Stimulated activated CD8-positive, alpha-beta memory T cell treated with anti-CD3 and anti-CD28 coated beads, Interleukin-4, amount 100 ng/mL, for 24 hours (primary cell): Measurements from ENCODE around the gene CEP170.

ENCODE experiments used
- DNase-seq: peaks from one replicate; pipeline ENCODE4 v3.0.0-alpha.2; 2020; ENCODE audit warnings: low read depth

CEP170 gene

DNA sequence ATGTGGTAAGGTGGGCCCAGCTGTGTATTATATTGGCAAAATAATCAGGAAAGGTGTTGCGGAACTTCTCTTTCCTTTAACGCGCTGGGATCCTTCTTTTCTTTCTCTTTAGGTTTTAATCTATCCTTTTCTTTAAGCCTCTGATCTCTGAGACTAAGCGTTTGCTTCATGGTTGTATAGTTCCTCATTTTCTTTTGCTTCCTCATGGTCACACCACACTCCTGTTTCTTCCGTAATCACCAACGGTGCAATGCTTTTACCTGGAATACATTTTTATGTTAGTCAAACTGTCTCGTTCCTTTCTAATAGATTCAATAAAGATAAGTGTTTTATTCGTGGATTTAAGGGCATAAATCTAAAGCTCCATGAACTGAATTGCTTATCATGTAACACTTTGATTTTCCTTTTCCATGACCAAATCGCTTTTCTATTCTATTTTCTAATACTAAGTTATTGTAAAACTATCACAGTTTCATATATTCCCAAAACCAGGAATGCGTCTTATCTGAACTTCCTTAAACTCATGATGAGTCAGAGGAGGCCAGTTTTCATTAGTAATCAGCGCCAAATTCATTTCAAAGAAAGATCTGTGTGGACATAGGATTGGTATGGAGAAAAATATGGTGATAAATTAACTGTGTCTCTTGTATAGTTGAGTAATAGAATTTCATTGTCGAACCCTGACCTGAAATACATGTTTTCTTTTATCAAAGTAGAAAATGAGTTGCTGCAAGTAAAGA lies 13.0 kb upstream of the CEP170 start:
- no peak for DNase-seq

DNA sequence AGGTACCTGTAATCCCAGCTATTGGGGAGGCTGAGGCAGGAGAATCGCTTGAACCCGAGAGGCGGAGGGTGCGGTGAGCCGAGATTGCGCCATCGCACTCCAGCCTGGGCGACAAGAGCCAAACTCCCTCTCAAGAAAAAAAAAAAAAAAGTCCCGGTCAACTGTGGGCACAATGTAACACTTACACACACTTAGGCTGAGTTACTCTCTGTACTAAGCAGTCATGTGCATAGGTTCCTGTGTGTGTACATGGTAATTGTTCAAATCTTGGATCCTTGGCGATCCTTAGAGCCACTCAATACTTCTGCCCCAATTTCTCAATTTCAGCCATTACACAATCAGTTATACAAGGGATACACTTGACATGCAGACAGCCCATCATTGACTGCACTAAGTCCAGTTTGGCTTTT lies 12.4 kb upstream of the CEP170 start:
- no peak for DNase-seq

DNA sequence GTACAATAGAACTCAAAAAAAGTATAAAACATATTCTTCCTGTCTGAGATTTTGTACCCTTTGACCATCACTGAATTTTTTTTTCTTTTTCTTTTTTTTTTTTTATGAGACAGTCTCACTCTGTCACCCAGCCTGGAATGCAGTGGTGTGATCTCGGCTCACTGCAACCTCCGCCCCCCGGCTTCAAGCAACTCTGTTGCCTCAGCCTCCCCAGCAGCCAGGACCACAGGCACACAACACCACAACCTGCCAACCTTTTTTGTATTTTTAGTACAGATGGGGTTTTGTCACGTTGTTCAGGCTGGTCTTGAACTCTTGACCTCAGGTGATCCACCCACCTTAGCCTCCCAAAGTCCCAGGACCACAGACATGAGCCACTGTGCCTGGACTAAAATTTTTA lies 11.2 kb upstream of the CEP170 start:
- DNase-seq: no peak

DNA sequence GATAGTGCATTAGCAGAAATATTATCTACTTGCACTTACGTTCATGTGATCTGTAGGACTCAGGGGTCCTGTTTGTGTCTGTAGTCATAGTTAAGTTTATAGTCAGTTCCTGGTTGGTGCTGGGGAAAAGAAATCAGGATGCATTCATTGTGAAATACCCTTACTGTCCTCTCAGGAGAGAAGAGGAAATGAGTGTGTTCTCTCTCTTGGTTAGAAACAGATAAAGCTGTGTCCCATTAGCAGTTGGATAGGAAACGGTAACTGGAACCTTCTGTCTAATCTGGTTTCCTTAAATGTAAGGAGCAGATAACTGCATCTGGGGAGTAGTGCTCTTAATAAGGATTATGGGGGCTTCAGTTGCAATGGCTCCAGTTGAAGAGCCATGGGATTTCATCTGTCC lies 9.6 kb upstream of the CEP170 start:
- no peak for DNase-seq

DNA sequence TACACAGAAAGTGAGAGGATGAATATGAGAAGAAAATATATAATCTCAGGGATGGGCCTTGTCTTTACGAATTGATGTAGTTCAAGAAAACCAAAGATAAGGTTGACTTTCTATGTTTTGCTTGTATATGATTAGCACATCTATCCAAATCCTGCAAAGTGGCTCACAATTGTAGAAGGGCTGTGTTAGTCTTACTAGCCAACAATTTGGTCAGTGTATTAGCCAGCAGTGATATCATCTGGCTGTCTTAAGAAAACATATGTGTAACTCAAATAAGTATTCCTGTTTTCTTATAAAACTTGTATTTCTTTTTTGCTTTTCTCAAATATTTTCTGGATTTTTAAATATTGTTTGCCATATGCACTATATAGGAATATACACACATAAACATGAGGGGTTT lies 6.3 kb upstream of the CEP170 start:
- DNase-seq: no peak

DNA sequence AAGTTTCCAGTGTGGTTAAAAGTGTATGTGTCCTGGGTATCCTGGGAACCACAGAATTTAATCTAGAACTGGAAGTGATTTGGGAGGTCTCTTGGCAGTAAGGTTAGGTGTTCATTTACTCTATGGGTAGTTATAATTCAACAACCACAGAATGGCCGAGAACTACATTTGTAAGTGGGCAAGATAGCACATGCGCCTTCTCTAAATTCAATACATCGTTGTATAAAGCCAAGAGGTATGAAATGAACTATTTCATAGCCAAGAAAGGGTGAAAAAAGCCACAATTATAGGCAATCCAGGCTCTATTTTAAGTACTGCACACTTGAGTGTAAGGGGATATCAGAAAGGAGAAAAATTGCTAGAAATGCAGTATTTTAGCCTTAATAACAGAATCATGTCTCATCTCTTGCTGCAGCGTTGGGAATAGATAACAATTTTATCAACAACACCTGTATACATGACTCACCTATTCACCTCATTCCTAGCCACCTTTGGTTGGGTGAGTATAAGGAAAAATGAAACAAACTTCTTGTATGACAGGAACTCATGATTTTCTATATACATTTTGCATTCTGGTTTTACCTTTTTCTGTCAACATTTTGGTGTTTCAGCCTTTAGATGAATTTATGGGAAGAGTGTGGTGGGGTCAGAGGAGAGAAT lies 5.3 kb upstream of the CEP170 start:
- DNase-seq: no peak

DNA sequence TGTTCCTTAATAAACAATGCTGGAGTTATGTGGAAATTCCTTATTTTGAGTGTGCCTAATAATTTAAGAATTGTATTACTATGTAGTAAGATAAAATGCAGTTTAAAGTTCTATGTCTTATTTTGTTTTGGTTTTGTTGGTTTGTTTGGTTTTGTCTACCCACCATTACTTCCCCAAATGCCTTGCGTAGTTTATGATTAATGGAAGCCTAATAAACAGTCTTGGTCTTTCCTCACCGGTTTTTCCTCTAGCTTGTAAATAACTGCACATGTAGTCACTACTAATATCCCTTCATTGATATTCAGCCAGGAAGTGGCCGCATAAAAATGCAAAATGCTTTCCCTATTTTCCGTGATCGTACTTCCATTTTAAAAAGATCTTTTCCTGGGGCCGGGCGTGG lies 3.6 kb upstream of the CEP170 start:
- DNase-seq: no peak

DNA sequence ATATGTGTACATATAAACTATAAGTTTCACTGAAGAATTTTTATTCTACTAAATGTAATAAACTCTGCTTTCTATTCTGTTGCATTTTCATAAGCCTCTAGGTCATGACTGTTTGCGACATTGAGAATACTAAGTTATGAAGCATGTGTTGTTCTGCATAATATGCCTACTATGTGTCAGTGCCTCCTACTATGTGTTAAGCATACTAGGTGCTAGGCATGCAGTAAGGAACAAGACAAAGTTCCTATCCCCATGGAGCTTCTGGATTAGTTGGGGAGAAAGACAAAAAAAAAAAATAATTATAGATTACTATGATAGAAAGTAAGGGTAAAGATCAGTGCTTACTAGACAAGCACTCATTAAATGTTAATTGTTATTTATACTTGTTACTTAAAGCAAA lies 2.1 kb upstream of the CEP170 start:
- DNase-seq: no peak

DNA sequence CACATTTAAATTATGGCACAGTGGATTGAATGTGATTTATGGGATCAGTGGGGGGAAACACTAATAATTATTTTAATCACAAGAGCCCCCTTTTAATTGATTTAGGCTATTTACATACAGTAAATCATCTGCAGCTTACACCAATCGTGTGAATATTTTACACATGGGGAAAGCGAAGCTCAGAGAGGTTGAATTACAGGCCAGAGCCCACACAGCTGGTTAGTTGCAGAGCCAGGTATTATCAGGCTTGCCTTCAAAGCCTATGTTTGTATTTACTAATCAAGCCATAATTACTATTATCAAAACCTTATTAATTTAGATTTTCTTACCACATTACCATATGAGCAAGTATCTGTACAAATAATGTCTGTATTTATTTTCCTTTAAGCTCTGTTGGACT lies 1.5 kb upstream of the CEP170 start:
- no peak for DNase-seq

DNA sequence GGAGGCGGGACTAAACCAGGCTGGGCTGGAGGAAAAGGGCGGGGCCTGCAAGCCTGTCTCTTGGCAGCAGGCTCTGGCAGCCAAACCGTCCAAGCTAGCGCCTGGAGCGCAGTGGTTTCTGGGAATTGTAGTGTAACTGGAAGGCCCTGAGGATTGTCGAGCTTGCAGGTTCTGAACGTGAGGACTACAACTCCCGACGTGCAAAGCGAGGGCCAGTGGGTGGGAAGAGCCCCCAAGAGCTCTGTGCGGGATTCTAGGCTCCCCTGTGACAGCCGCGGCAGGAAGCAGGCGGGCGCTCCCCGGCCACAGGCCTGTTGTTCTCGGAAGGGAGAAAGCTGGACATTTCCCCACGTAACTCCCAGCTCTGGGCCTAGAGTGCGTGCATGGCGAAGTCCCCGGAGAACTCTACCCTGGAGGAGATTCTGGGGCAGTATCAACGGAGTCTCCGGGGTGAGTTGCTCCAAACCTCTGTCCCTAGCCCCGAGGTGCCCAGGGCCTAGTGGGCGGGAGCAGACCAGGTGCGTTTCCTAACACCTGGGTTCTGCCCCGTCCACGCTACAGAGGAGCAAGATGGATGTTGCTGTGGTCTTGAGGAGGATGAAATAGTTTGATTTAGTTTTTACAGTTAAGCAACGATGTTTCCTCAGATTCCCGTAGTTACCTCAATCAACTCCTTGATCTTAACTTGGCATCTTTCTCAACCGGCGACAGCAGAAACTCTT lies 871 bp upstream of the CEP170 start, which contains the start of gene SDCCAG8:
Gene SDCCAG8 (plus strand): TSS at position 251 of the 722 bp plus-strand sequence. CDS start 133 bp downstream, at position 384.
- DNase-seq: peak; percentile 89

DNA sequence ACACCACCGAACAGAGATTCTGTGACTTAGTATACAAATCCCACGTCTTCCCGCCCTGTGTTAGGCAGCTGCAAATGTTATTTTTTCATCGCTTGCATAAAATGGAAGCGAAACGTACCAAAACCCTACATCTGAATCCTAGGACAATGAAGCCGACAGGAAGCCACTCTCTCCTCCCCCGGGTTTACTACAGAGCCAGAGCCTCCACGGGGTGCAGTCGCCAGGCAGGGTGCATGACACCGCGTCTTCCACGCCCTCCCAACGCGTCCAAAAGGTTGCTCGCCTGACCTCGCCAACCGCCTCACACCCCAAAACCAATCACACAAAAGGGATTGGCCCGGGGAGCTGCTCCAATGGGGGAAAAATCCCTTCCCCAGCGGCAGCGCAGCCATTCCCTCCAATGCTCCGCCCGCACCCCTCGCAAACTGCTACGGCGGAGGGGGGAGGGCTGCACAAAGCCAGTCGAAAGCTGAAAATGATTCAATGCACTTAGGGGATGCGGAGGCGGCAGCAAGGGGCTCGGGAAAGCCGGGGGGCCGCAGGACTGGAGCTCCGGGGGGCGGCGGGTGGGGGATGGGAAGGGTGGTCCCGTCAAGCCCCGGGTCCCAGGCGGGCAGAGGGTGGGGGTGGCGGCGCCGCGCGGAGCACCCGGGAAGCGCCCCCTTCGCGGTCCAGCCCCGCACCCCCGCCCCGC lies 701 bp downstream of the CEP170 start:
- DNase-seq: peak; percentile 55

DNA sequence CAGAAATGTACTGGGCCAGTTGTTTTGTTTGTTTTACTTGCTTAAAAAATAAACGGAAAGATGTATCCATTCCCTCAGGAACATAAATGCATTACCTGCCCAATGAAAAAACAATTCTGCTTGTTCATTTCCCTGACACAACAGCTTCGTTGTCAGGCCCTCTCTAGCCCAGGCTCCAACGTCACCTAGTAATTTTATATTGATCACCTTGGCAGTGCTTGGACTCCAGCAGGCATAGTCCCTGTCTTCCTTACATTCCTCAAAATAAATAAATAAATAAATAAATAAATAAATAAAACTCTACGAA lies 1.2 kb downstream of the CEP170 start:
- DNase-seq: no peak

DNA sequence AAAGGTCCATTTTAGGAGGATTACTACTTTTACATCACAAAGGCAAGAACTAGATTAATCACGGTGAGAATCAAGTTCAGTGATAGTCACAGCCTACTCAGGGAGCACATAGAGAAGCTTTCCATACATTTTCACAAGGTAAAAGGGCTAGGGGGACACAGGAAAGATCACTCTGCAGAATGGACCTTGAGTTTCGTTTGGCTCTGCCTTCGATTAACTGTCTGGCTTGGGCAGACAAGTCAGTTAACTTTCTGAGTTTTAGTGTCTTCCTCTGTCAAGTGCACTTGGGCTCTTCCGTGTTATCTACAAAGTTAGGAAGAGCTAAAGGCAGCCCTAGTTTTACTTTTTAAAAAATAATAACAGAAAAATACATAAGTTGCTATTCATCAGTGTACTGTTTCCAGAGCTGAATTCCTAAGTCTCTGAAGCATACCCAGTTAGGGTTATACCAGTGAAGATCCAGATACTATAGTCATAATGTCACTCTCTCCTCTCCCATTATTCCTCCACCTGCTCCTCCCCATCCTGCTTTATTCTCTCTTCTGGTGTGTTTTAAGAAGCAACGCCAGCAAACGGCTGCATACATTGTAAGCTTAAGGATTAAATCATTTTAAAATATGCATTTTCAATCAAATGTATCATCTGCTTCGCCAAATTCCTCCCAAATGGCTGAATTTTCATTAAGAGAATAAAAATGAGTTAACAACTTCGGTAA lies 1.7 kb downstream of the CEP170 start:
- DNase-seq: no peak

DNA sequence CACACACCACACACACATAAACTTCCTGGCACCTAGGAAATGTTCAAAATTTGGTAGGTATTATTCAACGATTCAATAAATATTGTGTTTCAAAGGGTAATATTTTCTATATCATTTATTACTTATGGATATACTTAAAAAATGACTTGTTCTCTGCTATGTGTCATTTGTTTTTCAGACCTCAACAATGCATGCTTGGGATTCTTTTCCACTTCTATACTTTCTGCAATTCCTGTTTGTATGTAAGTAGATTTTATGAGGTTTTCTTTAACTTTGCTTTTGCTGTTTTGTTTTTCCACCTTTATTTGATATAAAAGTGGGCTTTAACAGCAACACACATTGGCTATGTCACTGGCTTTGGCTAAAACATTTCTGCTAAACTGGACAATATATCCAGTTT lies 3.5 kb downstream of the CEP170 start:
- no peak for DNase-seq

DNA sequence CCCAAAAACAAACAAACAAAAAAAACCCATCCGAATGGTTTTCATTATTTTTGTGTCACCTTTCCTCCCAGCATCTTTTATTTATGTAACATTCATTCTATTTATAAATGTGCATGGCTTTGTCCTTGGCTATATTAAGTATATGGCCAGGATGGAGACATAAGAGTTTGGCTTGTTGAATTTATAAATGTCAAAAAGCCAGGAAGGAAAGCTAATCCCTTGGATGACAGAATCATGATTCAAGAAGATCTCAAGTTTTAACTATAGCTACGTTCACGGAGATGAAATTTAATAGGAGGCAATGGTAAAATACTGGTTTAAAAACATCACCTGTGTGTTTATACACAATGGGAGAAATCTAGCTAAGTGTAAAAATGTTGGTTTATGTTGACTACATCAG lies 5.0 kb downstream of the CEP170 start:
- no peak for DNase-seq

DNA sequence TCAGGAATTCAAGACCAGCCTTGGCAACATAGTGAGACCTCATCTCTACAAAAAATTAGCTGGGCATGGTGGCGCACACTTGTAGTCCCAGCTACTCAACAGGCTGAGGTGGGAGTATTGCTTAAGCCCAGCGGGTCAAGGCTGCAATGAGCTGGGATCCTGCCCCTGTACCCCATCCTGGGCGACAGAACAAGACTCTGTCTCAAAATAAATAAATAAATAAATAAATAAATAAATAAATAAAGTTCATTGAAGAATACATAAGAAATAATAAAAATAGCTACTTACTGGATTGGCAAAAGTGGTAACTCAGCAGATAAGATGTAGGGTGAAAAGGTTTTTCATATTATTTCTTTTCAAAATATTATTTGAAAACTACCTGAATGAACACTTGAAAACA lies 5.9 kb downstream of the CEP170 start:
- DNase-seq: no peak

DNA sequence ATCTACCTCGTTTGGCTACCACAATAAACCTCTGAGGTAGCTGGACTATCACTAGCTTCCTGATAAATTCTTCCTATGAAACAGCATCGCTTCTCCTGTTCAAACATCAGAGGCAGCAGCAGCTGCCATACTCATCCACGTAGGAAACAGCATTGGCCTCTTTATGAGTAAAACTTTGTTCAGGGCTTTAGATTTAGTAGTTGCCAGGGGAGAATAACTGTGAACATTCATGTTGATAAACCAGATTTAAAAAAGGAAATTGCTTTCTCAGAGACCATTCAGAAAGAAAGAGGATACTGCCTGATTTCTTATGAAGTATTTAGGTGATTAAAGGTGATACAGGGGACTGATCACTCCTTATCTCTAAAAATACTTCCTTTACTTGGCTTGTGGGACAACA lies 7.2 kb downstream of the CEP170 start:
- no peak for DNase-seq

DNA sequence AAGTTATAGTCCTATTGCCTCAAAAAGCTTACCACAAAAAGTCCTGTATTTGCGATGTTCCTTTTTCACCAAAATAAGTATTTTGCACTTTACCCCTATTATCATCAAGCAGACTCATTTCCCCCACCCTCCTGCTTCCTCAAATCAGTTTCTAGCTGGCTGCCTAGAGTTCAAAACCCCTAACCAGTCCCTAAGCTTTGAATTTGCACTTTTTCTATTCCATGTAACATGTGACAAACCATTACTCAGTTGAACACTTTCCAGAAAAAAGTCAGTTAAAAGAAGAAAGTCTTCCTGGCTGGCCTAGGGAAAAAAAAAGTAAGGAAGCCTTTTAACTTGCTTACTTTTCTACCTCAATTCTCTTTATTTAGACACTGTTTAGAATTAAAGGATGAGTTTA lies 8.2 kb downstream of the CEP170 start:
- no peak for DNase-seq

DNA sequence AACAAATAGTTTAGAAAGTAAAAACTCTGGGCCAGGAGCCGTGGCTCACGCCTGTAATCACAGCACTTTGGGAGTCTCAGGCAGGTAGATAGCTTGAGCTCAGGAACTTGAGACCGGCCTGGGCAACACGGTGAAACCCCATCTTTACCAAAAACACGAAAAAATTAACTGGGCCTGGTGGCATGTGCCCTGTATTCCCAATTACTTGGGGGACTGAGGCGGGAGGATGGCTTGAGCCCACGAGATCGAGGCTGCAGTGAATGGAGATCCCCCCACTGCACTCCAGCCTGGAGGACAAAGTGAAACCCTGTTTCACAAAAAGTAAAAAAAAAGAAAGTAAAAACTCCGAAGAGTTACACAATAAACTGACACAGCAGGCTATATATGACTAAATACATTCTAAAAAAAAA lies 10.6 kb downstream of the CEP170 start:
- no peak for DNase-seq

DNA sequence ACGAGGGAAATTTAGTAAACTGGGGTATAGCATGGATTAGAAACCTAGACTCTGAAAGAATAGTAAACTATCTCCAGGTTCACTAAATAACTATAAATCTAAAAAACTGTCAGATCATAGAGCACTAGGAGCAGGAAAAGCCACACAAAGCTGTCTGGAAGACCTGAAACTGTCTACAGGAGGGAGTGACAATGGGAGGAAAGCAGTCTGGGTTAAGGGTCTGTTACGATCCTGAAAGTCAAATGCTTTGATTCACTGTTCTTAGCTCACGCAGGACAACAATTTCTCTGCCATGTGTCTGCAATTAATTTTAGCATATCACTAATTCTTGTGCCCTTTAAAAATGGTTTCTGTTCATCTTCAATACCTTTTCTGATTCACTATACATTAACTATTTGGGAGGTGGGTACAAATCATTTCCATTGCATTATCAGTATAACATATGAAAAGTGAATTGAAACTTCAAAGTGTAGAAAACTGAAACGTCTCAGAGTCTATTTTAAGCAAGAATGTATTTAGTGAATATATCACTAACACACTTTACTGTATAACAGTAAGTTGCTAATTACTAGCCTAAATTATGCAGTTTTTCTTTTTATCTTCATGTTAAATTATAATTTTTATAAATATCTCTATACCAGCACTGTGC lies 18.4 kb downstream of the CEP170 start:
- DNase-seq: no peak

DNA sequence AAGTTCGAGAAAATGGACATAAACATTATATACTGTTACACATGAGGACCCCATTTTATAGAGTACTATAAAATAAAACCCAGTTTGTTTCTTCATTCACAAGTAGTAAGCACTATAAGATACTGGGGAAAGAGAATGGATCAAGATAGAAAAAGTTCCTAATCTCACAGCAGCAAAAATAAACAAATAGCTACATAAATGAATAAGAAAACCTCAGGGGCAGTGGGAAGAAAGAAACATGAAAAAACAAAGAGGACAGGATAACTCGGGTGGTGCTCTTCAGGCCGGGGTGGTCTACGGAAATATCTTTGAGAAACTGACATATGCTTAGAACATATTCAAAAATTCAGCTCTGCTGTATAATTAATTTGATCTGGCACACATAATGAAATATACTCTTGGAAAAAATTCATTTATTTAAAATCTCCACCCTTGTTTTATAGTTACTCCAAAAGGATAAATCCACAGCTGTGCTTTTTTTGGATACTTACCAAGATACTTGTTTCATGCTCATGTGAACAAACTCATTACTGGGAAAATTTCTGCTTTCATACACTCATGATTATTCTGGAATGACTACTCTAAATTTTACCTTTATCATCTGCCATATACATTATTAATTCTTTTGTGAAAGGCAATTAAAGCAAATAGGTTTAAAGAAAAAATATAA lies 20.0 kb downstream of the CEP170 start:
- DNase-seq: no peak
